ENCODE data around the gene RGPD5. TPM values are rescaled to one million over a fixed set of nuclear protein-coding genes. Genes with fewer than 3 reads are reported as not detected.
"Not testable (repeated sequence)": the region's sequence is repeated elsewhere in the genome, so short reads cannot be mapped to it uniquely, and the experiment has no call there.

RGPD5 gene
- total RNA-seq, 4 donors from 2014 or later = 23.1 to 50.1 (median 32.7) TPM

- H3K27me3 ChIP-seq, H3K36me3 ChIP-seq, H3K9me3 ChIP-seq, H3K4me3 ChIP-seq, H3K27ac ChIP-seq, H3K4me1 ChIP-seq, DNase-seq: not testable (repeated sequence)
Measured at GRCh38 chr2:109871129-109871751, 77.1 kb downstream of the RGPD5 start.

GRCh38 chr2:109876625-109877024, 82.5 kb downstream of the RGPD5 start:
- not testable (repeated sequence) for H3K36me3 ChIP-seq, DNase-seq, H3K4me3 ChIP-seq, H3K4me1 ChIP-seq, H3K27me3 ChIP-seq, H3K27ac ChIP-seq, H3K9me3 ChIP-seq

GRCh38 chr2:109882112-109882511, 88.0 kb downstream of the RGPD5 start:
- not testable (repeated sequence) for H3K9me3 ChIP-seq, H3K27me3 ChIP-seq, H3K36me3 ChIP-seq, H3K4me1 ChIP-seq, H3K4me3 ChIP-seq, DNase-seq, H3K27ac ChIP-seq

DNA sequence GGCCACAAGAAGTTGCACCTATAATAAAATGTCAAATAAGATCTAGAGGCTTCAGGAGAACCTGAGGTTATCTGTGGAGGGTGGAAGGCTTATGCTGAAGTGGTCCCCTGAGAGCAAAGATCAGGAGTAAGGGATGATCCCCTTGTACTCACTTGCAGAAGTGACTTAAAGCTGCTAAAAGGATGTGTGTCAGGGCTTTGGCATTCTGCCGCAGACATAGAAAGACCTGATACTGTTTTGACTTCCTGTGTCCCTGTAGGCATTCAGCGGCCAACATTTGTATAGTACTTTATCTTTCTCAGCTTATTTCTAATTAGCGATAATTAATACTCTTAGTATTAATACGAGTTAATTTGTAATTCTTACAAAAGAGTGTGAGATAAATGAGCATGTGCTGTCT, 94.3 kb downstream of the RGPD5 start:
- not testable (repeated sequence) for DNase-seq, H3K27ac ChIP-seq, H3K4me1 ChIP-seq, H3K4me3 ChIP-seq, H3K36me3 ChIP-seq, H3K9me3 ChIP-seq, H3K27me3 ChIP-seq

- H3K36me3 ChIP-seq, H3K27me3 ChIP-seq, H3K9me3 ChIP-seq, DNase-seq, H3K4me3 ChIP-seq, H3K4me1 ChIP-seq, H3K27ac ChIP-seq: not testable (repeated sequence)
Measured at GRCh38 chr2:109889909-109890308, 95.8 kb downstream of the RGPD5 start.

DNA sequence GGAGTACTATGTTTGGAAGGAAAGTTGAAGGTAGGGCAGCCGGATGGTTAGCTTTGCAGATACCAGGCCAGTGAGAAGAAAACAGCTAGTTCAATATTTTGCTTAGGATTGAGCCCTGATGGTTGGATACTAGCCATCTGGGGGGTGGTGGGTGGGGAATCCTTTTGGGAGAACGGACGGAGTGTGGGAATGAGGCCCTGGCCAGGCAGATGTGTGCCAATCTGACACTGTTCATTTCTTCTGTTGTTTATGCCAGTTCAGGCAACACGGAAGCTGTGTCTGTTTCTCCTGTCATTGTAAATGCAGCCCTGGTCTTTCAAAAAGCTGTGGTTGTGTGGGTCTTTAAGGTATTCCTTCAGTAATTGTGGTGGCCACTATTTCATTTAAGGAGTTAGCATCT, 96.9 kb downstream of the RGPD5 start:
- not testable (repeated sequence) for H3K27ac ChIP-seq, H3K4me1 ChIP-seq, DNase-seq, H3K36me3 ChIP-seq, H3K9me3 ChIP-seq, H3K4me3 ChIP-seq, H3K27me3 ChIP-seq

DNA sequence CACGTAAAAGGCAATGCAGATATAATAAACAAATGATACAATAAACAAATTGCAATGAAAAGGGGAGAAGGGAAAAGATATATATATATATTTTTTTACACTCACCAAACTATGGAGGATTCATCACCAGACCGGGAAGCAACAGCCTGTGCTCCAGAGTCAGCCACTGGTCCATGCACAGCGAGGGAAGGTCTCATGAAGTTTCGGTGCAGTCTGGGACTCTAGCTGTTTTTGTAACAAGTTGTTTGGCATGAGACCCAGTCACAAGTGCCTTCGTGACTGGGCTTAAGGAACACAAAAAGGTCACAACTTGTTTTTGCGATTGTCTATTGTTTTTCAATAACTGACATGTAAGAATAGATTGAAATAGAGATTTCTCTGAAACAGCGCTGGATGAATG, 99.6 kb downstream of the RGPD5 start:
- H3K36me3 ChIP-seq, H3K4me3 ChIP-seq, H3K27me3 ChIP-seq, DNase-seq, H3K9me3 ChIP-seq, H3K27ac ChIP-seq, H3K4me1 ChIP-seq: not testable (repeated sequence)

GRCh38 chr2:109894141-109894540, 100.0 kb downstream of the RGPD5 start:
- H3K4me1 ChIP-seq, H3K27ac ChIP-seq, DNase-seq, H3K9me3 ChIP-seq, H3K36me3 ChIP-seq, H3K4me3 ChIP-seq, H3K27me3 ChIP-seq: not testable (repeated sequence)

- H3K4me1 ChIP-seq, H3K27me3 ChIP-seq, H3K4me3 ChIP-seq, H3K9me3 ChIP-seq, DNase-seq, H3K36me3 ChIP-seq, H3K27ac ChIP-seq: not testable (repeated sequence)
Measured at GRCh38 chr2:109895090-109895869, 101.2 kb downstream of the RGPD5 start.

DNA sequence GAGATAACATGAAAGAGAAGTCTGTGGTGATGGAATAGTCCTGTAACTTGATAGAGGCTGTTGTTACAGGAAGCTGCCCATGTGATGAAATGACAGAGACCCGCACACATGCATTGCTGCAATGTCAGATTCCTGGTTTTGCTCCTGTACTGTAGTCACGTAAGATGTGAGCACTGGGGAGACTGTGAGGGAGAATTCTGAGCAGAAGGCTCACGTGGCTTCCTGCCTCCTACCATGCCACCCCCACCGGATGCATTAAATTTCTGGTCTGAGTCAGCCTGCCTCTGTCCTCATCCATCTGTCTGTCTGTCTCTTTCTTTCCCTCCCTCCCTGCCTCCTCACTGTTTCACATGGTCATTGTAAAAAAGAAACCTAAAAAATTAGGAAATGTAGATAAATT, 102.1 kb downstream of the RGPD5 start:
- not testable (repeated sequence) for H3K36me3 ChIP-seq, H3K9me3 ChIP-seq, H3K27ac ChIP-seq, H3K4me3 ChIP-seq, DNase-seq, H3K4me1 ChIP-seq, H3K27me3 ChIP-seq

DNA sequence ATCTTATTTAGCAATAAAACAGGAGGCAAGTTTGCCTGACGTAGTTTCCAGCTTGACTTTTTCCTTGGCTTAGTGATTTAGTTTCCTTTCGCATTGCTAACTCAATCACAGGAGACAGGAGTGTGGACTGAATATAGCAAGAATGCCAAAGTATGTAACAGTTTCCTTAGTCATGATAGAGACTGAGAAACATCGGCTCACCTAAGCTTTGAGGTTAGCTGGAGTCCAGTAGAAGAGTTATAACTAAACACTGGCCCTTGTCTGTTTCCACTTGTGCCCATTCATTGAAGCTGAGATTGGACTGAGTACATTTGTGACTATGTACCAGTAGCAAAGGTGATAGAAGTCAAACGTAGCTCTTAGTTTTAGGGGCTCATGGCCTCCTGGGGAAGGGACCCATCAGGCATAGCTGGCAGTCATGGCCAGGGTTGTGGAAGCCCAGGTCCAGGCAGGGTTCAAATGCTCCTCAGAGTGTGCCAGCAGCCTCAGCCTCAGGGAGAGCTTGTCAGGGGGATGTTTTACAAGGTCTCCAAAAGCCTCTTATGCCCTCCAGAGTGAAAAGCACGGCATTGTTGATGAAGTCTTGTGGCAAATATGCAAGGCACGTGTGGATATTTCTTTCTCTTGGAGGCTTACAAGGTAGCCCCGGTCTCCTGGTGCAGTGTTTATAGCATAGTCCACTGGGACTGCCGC, 103.8 kb downstream of the RGPD5 start:
- not testable (repeated sequence) for H3K27me3 ChIP-seq, H3K4me1 ChIP-seq, H3K9me3 ChIP-seq, DNase-seq, H3K4me3 ChIP-seq, H3K27ac ChIP-seq, H3K36me3 ChIP-seq

DNA sequence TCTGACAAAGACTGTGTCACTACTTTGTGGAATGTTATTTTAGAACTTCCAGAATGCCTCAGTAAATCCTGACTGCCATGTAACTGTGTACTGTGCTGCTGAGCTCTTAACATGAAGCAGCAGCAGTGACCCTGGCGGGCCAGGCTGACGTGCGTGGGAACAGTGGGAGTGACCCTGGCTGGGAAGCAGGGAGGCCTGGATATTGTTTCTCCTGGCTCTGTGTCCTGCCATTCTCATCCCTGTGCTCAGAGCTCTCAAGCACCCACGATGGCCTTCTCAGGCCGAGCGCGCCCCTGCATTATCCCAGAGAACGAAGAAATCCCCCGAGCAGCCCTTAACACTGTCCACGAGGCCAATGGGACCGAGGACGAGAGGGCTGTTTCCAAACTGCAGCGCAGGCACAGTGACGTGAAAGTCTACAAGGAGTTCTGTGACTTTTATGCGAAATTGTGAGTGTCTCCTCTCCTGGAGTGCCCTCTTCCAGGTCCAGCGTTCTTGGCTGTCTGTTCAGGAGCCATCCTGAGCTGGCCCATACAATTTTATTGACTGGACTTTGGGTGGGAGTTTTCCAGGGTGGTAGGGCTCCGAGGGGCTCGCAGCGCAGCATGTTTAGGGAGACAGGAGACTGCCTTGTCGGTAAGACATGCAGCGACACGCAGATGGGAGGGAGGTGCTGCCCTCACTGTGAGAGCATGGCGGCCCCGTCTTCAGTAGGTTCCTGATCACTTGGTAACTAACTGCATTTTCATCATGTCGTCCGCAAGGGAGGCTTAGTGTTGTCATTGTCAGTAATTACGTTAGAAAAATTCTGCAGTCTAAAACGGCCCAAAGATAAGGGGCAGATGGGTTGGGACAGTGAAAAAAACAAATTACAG, 104.6 kb downstream of the RGPD5 start, which contains the start of gene LIMS3:
LIMS3 (plus strand) TSS at position 227 of the 875 bp plus-strand sequence; CDS start at position 268, 41 bp downstream.
- not testable (repeated sequence) for H3K4me1 ChIP-seq, DNase-seq, H3K4me3 ChIP-seq, H3K27me3 ChIP-seq, H3K9me3 ChIP-seq, H3K36me3 ChIP-seq, H3K27ac ChIP-seq

- not testable (repeated sequence) for H3K36me3 ChIP-seq, H3K27me3 ChIP-seq
Measured at GRCh38 chr2:109905796-109906195, 111.7 kb downstream of the RGPD5 start.

More at GRCh38 chr2:109905796-109906195, 111.7 kb downstream of the RGPD5 start:
- H3K4me3 ChIP-seq, H3K9me3 ChIP-seq, DNase-seq, H3K4me1 ChIP-seq, H3K27ac ChIP-seq: not testable (repeated sequence)

Data from Peyer's patch (tissue), 4 donors.